Endothelial cell of umbilical vein (primary cell): ENCODE results near the gene LRRK1. TPM values are rescaled to one million over a fixed set of nuclear protein-coding genes. Genes with fewer than 3 reads are reported as not detected.

ENCODE experiments used
- BruUV-seq: library from RNA; stranded (reverse); fragments of 400-500 nt; replicated peaks from 2 replicates; lab custom pipeline; 2021; lab: Mats Ljungman, UMichigan
- CTCF ChIA-PET: fragments of 300-600, 350-600 bp; sonication (Branson Sonifier 250); formaldehyde crosslinking; loops from one replicate; lab custom pipeline; 2021; ENCODE audit warnings: antibody characterized with exemption, inconsistent platforms; lab: Charles Lee
- POLR2A ChIA-PET: fragments of 300-600, 350-600 bp; sonication (Branson Sonifier 250); formaldehyde crosslinking; loops from one replicate; lab custom pipeline; 2021; ENCODE audit warnings: antibody characterized with exemption, inconsistent platforms; lab: Charles Lee
- DNase-seq: peaks from one replicate; pipeline ENCODE4 v3.0.0-alpha.2; 2011; ENCODE audit warnings: low read depth, low spot score
- FAIRE-seq: peaks from 2 replicates; lab custom pipeline; 2011; peaks lifted over from hg19 to GRCh38; lab: Jason Lieb, UNC
- H2AFZ ChIP-seq: 2 replicates; pipeline ENCODE4 v1.6.0; 2012; ENCODE audit warnings: low read depth, low read length, control low read depth, inconsistent platforms
- H3K27ac ChIP-seq: 2 replicates; pipeline ENCODE4 v1.5.1; 2011; ENCODE audit warnings: low read depth, mild to moderate bottlenecking, control low read depth, low read length, moderate library complexity; ENCODE audit not compliant: insufficient read depth
- H3K27me3 ChIP-seq, 2 experiments: 2 replicates each; pipeline versions ENCODE4 v1.6.0 to v1.6.1; 2011; ENCODE audit warnings: low read length in 2 of 2, mixed read lengths in 1 of 2; ENCODE audit not compliant: control insufficient read depth in 2 of 2, insufficient read depth in 2 of 2
- H3K36me3 ChIP-seq, 2 experiments: 2 replicates in 1 of 2; 3 replicates in 1 of 2; pipeline ENCODE4 v1.5.1; 2011; ENCODE audit warnings: low read length in 2 of 2, mild to moderate bottlenecking in 1 of 2, moderate library complexity in 1 of 2; ENCODE audit not compliant: control insufficient read depth in 2 of 2, insufficient read depth in 2 of 2; ENCODE audit errors: extremely low read depth in 1 of 2
- H3K4me1 ChIP-seq: 3 replicates; pipeline ENCODE4 v1.5.1; 2011; ENCODE audit warnings: mild to moderate bottlenecking, low read length; ENCODE audit not compliant: control insufficient read depth, insufficient read depth; ENCODE audit errors: extremely low read depth
- H3K4me2 ChIP-seq: 2 replicates; pipeline ENCODE4 v1.6.1; 2011; ENCODE audit warnings: low read length, control low read depth, mixed read lengths; ENCODE audit not compliant: insufficient read depth
- H3K4me3 ChIP-seq, 3 experiments: fragments of 200-600 bp in 1 of 3; sonication (generic), shearing (Covaris generic) in 1 of 3; replicated peaks in 1 of 3; 2 replicates each; pipeline ENCODE4 v1.5.1; 2011 to 2016; ENCODE audit warnings: control low read depth in 3 of 3, low read length in 3 of 3, mild to moderate bottlenecking in 2 of 3, inconsistent platforms in 1 of 3, low read depth in 1 of 3, moderate library complexity in 1 of 3; ENCODE audit not compliant: insufficient read depth in 1 of 3
- H3K79me2 ChIP-seq: 2 replicates; pipeline ENCODE4 v1.6.0; 2012; ENCODE audit warnings: low read length, inconsistent platforms; ENCODE audit not compliant: control insufficient read depth, insufficient read depth
- H3K9ac ChIP-seq: replicated peaks from 2 replicates; pipeline ENCODE3; 2011; ENCODE audit warnings: low read length, control low read depth; ENCODE audit not compliant: insufficient read depth; ENCODE audit errors: extremely low read depth
- H3K9me1 ChIP-seq: replicated peaks from 3 replicates; pipeline ENCODE4 v1.6.0; 2011; ENCODE audit warnings: mild to moderate bottlenecking, low read length; ENCODE audit not compliant: control insufficient read depth, insufficient read depth; ENCODE audit errors: extremely low read depth
- H3K9me3 ChIP-seq: replicated peaks from 2 replicates; pipeline ENCODE4 v1.5.1; 2012; ENCODE audit warnings: low read length, inconsistent platforms; ENCODE audit not compliant: control insufficient read depth, insufficient read depth
- H4K20me1 ChIP-seq: replicated peaks from 2 replicates; pipeline ENCODE3; 2011; ENCODE audit warnings: mild to moderate bottlenecking, low read length; ENCODE audit not compliant: control insufficient read depth, insufficient read depth; ENCODE audit errors: extremely low read depth
- CTCF ChIP-seq, 2 donors: IDR thresholded peaks; 1 replicate in 1 of 2; 2 replicates in 1 of 2; pipeline ENCODE4 v1.5.1; 2011; ENCODE audit warnings: low read length in 2 of 2, mild to moderate bottlenecking in 2 of 2, moderate library complexity in 2 of 2, control low read depth in 1 of 2, inconsistent platforms in 1 of 2, low read depth in 1 of 2; ENCODE audit not compliant: insufficient read depth in 1 of 2; ENCODE audit errors: extremely low read depth in 1 of 2
- EZH2 ChIP-seq: IDR thresholded peaks from 2 replicates; pipeline ENCODE4 v1.6.1; 2012; ENCODE audit warnings: borderline replicate concordance, low read depth, mild to moderate bottlenecking, moderate library complexity, low read length, inconsistent platforms; ENCODE audit not compliant: severe bottlenecking
- FOS ChIP-seq: IDR thresholded peaks from 2 replicates; pipeline ENCODE4 v1.6.1; 2011; ENCODE audit warnings: mild to moderate bottlenecking, low read length, moderate library complexity, borderline replicate concordance; ENCODE audit not compliant: insufficient read depth
- GATA2 ChIP-seq: IDR thresholded peaks from 2 replicates; pipeline ENCODE4 v1.7.0; 2011; ENCODE audit warnings: low read depth, mild to moderate bottlenecking, moderate library complexity, mixed read lengths, low read length; ENCODE audit not compliant: insufficient read length, insufficient read depth
- JUN ChIP-seq: IDR thresholded peaks from 2 replicates; pipeline ENCODE4 v1.6.1; 2011; ENCODE audit warnings: borderline replicate concordance, low read depth; ENCODE audit not compliant: insufficient read length, insufficient read depth
- MAX ChIP-seq: IDR thresholded peaks from 2 replicates; pipeline ENCODE4 v1.6.1; 2011; ENCODE audit not compliant: insufficient read depth, insufficient read length
- MYC ChIP-seq: IDR thresholded peaks from one replicate; pipeline ENCODE4 v1.6.1; 2011; ENCODE audit warnings: mild to moderate bottlenecking, low read depth, low read length
- POLR2A ChIP-seq: IDR thresholded peaks from 2 replicates; pipeline ENCODE4 v1.6.1; 2012; ENCODE audit warnings: low read depth, mild to moderate bottlenecking, control low read depth, low read length
- POLR2AphosphoS5 ChIP-seq: IDR thresholded peaks from 2 replicates; pipeline ENCODE4 v1.6.1; 2012; ENCODE audit warnings: low read depth, mild to moderate bottlenecking, control low read depth, low read length, moderate library complexity; ENCODE audit not compliant: insufficient read depth
- dilution Hi-C: fragments of 300-500 bp; cut with MboI; formaldehyde crosslinking; loops from one replicate; pipeline ENCODE4 v1.15.0; 2019; ENCODE audit warnings: low sequenced_read_pairs; ENCODE audit not compliant: extremely low pct_ligation_motif_present
- intact Hi-C: fragments of 100-400 bp; cut with micrococcal nuclease; formaldehyde crosslinking; loops from one replicate; pipeline ENCODE4 v1.10.0; 2022
- polyA plus RNA-seq, 4 experiments: library from polyadenylated mRNA; depleted of rRNA in 3 of 4; stranded (reverse) in 3 of 4; unstranded in 1 of 4; fragments of >200 nt; gene quantifications; 2 replicates each; pipeline versions ENCODE4 v1.2.1 to v1.2.3, GENCODE V29; 2011 to 2012; ENCODE audit warnings: missing spikeins in 1 of 4
- total RNA-seq: library from RNA; stranded (reverse); gene quantifications from 2 replicates; pipeline ENCODE4 v1.2.3, GENCODE V29; 2021

LRRK1 gene
- total and polyA plus RNA-seq, 2 donors (not counting 3 experiments of a cell fraction or from before 2014, with no cell fraction given) = 11.0 to 22.1 TPM

- POLR2A ChIA-PET = no interaction called here
- no peaks in the 10 kb centered on the region for H3K9me1 ChIP-seq
- H3K4me2 ChIP-seq = no peak overlapping the region
- dilution Hi-C loops (no loop called here), intact Hi-C loops (loop anchor here (10.0 kb wide), 1 partner anchor 275 kb away; no protein-coding TSS in a partner anchor)
- CTCF ChIA-PET = interaction anchor here (1.4 kb wide), 1 partner anchor 37 kb away, joined by 3 read pairs; no protein-coding TSS in a partner anchor
- no peak overlapping the region for H2AFZ ChIP-seq
- H3K36me3 ChIP-seq = no peaks in the 10 kb centered on the region
- DNase-seq (no peak), FAIRE-seq (no peak)
- H3K27me3 ChIP-seq = no peaks in the 10 kb centered on the region
- H3K79me2 ChIP-seq = no peaks in the 10 kb centered on the region
- H3K9ac ChIP-seq = no peak overlapping the region
- no peak overlapping the region for H3K27ac ChIP-seq
- TF ChIP-seq JUN (no peak), FOS (no peak), MAX (no peak), EZH2 (no peak), MYC (no peak), POLR2A (no peak), GATA2 (no peak), POLR2AphosphoS5 (no peak), CTCF (IDR thresholded peaks at IDR 0.05; ENCODE audit: extremely low read depth in 1 of 2, insufficient read depth in 1 of 2, low read depth in 1 of 2, low read length in 2 of 2) (no peak)
- no TSS peak for BruUV-seq
- no peaks in the 10 kb centered on the region for H3K9me3 ChIP-seq
- no peaks in the 10 kb centered on the region for H4K20me1 ChIP-seq
- no peaks in the 10 kb centered on the region for H3K4me1 ChIP-seq
- H3K4me3 ChIP-seq = no peak overlapping the region
These were observed 9.6 kb upstream of the LRRK1 start for GRCh38 chr15:100909565-100909964.
